GM21381 (cell line): ENCODE measurements around the gene PTPRT.

ENCODE experiments used
- ATAC-seq: cut with Tn5 transposase; IDR thresholded peaks from one replicate; pipeline ENCODE4 v1.9.1; 2021; ENCODE audit warnings: mild to moderate bottlenecking, moderate library complexity; ENCODE audit not compliant: unreplicated experiment

PTPRT gene

DNA sequence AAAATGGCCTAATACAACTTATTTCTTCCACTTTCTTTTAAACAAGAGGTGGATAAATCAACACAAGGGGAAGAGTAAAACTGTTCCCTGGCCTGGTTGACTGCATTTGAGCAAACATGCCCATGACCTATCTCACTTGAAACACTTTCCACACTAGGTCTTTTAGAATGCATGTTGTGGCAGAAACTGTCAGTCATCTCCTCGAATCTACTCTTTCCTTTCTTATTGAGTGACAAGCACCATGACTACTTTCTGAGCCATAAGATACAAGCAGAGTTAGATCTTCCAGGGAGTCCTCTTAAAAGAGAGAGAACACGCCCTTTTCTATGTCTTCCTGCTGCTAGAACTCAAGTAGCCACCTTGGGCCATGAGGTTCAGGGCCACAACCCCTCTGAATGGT is 66.5 kb downstream of the PTPRT start:
- ATAC-seq, result no peak

DNA sequence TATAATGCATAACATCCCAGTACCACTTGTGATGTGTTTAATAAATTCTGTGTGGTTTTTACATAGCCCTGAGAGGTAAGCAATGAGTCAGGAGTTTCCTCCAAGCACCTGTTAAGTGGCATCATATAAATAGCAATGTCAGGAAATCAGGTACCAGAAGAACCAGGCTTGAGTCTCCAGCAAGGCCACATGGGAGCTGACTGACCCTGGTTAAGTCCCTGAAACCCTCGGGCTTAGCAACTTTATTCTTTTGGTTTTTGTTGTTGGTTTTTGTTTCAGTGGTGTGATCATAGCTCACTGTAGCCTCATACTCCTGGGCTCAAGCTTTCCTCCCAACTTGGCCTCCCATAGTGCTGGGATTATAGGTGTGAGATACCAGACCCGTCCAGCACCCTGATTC is 70.0 kb downstream of the PTPRT start:
- no peak for ATAC-seq

DNA sequence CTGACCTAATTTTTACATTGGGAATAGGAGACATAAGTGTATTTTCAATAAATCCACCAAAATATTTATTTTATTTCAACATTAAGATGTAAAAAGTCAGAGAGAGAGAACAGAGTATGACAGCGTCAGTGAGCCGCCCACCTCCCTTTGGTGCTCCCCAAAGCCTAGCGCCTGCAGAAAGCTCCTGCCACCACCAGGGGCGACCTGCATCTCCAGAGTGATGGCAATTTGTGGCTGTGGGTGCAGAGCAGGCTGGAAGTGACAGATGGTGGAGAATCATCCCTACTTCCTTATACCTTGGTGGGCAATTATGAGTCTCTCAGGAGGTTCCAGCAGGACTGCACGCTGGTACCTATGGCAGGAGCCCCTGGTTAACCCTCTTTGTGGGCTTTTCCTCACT is 87.3 kb downstream of the PTPRT start:
- no peak for ATAC-seq

DNA sequence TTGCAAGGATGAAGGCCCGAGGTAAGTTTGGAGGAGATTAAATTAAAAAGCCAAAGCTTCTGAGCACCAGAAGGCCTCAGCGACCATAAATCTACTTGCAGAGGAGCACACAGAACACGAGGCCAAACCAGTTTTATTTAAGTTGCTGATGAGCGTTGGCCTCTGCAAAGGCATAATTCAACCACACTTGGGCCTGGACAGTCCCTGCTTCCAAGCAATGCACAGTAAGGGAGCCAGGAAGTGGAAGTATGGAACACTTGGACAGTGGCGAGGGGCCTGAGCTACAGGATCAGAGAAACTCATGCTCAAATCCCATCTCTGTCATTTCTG is 92.8 kb downstream of the PTPRT start:
- no peak for ATAC-seq

DNA sequence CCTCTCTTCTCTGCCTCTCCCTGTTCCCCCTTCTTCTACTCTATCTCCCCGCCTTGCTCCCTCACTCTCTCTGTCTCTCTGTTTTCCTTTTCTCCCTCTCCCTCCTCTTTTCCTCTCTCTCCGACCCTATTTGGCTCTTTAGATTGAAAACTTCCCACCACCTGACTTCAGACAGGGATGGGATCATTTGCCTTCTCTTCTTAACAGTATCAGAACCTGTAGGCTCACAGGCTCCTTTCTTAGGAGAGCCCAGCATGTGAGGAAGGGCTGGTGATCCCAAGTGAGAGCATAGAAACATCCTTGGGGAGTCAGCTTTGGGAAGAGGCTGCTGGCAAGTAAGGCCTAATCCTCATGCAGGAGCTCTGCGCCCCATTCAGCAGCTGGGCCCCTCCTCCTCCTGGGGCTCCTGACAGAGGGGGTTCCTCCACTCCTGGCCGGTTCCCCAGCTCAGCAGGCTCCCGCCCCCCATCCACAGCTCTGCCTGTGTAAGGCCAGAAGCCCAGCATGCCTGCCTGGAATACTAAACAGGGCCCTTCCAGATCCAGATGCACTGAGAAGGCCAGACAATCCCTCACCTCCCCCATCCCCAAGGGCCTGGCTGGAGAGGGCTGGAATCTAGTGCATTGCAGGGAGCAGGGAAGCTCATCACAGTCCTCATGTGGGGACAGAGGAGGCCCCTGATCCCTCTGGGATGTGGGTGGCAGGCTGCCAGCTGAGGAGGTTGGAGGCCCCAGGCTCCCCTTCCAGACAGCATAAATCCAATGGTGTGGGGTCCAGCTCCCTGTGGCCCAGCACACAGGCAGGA is 93.4 kb downstream of the PTPRT start:
- no peak for ATAC-seq

DNA sequence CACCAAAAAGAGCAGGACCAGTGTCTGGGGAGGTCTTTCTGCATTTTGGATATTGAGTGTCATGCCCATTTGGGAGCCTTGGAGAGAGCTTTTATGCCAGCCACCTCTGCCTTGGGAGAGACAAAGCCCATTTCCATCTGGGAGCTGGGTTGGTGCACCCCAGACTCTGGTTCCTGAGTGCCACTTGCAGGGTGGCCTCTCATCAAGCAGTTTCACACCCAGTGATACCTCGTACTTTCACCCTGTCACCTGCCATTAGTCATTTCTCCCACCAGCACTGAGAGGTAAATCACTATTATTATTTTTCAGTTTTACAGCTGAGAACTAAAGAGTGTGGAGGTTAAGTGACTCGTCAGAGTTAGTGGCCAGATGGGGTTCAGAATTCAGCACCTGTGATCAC is 94.7 kb downstream of the PTPRT start:
- no peak for ATAC-seq

DNA sequence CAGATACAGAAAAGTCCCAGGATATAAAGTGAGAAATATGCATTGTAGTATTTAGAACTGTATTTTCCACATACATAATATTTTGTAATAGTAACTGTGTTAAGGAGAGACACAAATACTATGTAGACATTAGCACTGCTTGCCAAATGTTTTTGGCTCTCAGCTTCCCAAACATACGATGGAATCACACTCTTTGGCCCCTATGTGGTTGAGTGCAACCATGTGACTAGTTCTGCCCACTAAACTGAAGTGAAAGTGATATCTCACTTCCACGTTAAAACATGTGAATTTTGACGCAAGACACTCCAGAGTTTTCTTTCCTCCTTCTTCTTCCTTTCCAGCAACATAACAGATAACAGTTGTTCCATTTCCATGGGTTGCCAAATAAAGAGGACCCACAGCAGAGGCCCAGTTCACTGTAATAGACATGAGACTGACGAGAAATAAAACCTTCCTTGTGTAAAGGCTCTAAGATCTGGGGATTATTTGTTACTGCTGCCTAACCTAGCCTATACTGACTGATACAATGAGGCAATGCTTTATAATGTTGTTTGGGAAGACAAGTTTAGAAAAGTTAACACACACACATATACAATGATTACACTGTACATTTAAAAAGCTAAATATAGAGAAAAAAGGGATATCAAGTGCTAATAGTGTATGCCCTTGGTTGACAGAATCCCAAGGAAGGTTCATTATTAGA is 97.2 kb downstream of the PTPRT start:
- no peak for ATAC-seq

DNA sequence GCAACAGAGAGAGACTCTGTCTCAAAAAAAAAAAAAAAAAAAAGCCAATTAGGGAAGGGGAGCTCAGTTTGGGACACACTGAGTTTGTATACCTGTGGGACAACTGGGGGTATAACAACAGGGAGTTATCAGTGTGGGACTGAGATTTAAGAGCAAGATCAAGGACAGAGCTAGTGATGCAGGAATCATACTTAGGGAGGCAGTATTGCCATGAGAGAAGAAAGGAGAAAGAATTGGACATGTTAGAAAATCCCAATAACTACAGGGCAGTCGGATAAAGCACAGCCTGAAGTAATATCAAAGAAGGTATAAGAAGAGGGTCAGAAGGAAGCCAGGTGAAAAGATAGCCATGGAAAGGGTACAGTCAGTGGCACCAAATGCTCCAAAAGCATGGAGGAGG is 121.2 kb downstream of the PTPRT start:
- no peak for ATAC-seq

DNA sequence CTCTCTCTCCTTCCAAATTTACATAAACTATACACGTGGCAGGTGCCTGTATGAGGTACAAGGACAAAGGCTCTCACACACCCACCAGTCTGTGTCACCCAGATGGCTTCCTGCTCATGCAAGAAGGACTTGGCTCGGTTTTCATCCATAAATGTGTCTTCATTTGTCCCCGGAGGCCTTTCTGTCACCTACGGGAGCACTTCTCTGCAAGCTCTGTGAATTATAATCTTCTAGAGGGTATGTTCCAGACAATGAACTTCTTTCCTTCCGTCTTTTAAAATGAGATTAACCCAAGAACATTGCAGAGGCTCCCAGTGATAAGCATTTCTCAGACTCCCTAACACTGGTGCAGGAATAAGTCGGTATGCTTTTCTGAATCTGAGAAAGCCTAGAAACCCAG is 123.6 kb downstream of the PTPRT start:
- ATAC-seq, result no peak

DNA sequence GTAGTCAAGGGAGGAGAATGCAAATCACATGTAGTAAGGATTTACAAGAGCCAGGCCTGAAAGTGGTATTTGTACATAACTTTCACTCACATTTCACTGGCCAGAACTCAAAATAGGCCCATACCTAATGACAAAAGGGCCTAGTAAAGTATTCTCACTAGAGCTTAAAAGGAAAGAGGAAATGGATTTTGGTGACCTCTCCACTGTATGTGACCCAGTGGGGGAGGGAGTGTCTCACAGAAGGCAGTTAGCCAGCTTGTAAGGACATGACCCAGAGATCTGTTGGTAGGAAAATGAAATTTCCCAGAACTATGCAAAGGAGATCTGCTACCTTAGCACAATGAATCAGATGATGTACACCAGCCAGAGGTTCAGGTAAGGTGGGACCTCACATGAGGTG is 124.4 kb downstream of the PTPRT start:
- ATAC-seq, result no peak

DNA sequence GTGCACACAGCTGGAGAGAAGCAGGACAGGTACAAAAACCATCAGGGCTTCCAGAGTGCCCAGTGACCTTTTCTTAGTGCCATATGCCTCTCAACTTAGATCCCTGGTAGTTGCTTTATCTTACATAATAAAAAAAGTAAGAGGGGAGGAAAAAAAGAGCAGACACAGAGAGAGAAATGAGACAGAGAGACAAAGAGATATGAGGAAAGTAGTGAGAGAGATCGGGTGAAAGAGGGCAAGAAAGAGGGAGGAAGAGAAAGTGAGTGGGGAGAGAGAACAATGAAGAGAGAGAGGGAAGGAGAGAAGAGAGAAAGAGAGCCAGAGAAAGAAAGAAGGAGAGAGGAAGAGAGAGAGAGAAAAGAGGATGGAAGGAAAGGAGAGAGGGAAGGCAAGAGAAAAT is 131.6 kb downstream of the PTPRT start:
- ATAC-seq, result no peak

DNA sequence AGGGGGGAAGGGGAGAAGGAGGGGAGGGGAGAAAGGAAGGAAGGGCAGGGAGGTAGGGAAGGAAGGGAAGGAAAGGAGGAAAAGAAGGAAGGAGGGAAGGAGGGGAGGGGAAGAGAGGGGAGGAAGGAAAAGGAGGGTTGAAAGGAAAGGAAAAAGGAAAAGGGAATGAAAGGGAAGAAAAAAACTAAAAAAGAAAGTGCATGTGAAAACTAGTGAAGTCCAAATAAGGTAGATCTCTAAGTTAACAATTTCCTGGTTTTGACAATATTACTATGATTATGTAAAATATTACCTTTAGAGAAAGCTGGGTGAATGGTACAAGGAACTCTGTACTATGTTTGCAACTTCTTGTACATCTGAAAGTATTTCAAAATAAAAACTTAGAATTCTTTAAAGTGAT is 132.4 kb downstream of the PTPRT start:
- ATAC-seq, result no peak

DNA sequence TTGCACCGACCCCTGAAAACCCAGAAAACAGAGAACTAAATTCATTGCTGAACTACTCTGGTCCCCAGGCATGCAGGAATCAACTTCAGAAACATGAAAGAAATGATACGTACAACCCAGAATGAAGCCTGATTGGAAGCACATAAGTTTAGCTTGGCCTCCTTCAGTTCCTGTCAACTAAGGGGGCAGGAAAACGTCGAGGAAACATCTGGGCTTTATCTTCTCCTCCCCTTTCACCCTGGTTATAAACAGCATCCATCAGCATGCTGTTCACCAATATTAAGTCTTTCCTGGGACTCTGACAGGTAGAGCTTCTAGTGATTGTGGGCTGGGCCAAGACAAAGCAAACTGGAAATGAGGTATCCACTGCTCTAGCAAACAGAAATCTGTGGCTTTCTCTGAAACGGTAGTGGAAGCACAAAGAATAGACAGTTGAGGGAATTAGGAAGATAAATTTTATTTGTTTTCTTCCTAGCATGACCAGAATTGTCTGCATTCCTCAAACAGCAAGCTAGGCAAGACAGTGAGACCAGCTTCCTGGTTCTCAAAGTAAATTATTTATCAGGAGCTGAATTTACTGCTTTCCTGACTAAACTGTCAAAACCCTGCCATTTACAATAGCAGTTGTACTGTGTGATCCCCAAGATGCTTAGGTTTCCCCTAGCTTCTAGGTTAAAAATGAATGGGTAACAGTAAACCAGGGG is 134.4 kb downstream of the PTPRT start:
- no peak for ATAC-seq

DNA sequence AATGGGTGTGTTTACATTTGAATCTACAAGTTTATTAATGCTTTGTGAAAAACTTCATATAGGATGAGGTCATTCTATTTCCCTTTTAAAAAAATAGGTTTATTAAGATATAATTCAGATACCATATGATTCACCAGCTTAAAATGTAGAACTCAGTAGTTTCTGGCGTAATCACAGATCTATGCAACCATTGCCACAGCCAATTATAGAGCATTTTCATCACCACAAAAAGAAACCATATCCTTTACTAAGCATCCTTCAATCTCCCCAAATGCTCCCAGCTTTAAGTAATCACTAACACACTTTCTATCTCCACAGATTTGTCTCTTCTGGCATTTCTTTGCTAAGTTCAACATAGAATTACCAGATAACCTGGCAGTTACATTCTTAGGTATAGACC is 137.2 kb downstream of the PTPRT start:
- ATAC-seq, result no peak

DNA sequence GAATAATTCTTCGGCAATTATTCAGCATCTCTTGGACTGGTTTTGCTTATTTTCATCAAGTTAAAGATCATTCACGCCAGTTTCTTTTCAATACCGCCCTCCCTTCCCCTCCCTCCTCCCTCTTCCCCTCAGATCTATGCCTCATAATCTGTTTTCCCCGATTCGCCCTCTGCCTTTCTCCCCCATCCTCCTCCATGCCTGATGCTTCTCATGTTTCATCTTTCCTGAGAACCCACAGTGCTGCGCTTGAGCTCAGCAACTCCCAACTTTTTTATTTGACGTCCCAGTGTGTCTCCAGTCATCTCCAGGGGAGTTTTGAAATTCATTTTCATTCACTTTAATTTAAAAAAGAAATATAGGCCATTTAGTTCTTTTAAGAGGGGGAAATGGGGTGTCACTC is 142.7 kb downstream of the PTPRT start:
- ATAC-seq, result no peak

DNA sequence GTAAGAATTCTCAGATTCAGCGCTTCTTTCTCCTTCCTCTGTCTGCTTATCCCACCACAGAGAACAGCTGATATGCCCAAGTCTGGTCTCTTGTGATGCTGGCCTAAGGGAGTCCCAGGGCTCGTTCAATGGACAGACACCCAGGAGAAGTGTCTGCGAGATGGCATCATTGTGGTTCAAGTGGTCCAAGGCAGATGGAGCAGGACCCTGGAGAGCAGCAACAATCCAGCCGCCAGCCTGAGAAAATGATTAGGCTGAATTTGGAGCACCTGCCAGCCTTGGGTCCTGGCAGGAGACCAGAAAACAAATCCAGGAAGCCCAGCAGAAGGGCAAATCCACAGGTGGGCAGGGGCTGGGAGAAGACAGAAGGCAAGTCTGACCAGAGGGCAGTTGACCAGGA is 145.8 kb downstream of the PTPRT start:
- no peak for ATAC-seq

DNA sequence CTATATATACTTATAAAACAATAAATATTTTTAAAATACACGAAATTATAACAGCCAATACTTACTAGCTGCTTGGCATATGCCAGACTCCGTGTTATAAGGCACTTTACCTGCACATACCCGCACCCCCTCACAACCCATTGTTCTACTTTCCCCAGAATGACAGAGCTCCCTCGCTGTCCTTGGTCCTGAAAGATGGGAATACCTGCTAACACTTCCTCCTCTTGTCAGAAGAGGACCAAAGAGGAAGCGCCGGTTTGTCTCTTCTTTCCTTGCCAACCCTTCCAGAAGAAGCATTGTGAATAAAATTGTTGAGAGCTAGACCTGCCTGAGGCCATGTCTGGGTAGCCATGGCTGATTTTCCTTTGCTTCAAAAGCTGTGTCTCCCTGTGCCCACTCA is 149.3 kb downstream of the PTPRT start:
- no peak for ATAC-seq

DNA sequence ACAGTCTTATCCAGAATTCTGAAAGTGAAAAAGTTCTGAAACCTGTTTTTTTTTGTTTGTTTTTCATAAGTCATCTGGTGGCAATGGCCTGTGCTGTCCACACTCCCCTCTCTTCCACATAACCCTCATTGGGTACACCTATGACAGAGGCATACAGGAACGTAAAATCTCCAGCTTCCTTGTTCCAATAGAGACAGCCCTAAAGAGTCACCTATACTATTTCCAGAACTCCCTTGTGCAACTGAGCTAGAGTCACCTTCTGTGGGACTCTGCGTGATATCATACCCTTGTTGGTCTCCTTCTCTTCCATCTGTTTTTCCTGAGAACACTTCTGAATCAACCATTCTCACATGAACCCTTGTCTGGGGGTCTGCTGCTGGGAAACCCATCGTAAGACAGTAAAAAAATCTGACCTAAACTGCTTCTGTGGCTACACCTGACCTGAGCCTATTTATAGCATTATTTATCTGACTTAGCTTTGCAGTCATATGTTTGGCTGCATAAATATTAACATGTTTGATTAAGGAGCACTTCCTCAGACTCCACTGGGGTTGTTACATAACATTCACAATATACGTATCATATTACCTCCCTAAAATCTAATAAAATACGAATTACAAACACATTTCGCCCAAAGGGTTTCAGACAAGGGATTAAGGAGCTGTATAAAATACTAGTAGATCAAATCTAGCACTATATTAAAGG is 151.9 kb downstream of the PTPRT start:
- no peak for ATAC-seq

DNA sequence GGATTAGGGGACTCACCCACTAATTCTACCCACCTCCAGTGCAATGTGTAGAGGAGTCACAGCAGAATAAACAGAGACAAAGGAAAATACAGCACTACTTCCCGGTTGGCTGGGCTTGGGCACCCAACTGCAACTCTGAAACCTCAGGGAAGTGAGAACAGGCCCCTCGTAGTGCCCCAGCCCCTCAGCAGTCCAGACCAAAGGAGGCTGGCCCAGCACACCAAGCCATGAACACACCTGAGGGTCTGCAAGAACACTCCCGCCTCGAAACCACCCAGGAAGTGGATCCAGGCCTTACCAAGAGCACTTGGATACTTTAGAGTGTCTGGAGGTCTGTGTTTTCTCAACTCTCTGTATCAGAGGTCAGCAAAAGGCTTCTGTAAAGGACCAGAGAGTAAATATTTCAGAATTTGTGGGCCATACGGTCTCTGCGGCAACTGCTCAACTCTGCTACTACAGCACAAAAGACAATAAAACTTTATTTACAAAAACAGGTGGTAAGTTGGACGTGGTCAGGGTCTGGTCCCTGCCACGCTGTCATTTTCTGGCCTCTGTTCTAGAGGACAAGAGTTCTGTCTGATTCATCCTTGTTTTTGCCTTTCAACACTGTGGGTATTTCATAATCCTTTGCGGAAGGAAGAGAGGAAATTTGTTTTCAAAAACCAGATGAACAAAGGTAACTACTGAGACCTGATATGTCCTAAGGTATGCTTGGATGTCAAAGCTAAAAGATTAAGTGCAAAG is 154.6 kb downstream of the PTPRT start:
- ATAC-seq, result no peak

DNA sequence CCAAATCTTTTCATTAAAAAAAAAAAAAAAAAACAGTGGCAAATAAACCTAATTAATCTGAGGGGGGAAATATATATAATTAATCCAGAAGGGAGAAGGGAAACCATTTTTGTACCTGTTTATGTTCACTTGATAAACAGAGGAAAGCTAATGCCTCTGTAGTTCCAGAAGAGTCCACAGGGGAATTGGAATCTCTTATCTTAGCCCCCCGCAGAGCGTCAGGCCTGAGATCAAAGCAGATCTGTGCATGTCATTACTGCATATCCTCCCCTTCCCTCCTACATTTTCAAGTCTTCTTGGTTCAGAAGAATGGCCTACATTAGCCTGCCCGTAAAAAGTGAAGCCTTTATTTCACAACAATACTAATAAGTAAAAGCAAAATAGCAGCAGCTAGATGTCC is 157.2 kb downstream of the PTPRT start:
- ATAC-seq, result no peak

DNA sequence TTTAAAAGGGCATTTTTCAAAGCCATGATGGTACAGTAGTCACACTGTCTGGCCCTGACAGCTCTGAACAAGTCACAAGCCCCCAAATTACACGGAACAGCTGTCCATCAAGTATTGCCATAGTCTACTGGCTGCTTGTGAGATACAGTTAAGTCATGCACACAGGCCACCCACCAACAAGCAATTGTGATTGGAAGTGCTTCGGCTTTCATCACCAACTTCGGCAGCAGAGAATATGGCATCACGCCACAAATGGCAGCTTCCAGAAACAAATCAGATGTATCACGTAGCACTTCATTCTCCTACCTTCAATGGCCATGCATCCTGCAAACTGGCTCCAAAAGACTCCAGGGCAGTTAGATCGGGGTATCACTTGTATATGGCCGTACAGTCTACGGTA is 160.5 kb downstream of the PTPRT start:
- ATAC-seq, result no peak
